HepG2 (cell line): ENCODE measurements around the gene RIC3. TPM values are rescaled to one million over a fixed set of nuclear protein-coding genes. Genes with fewer than 3 reads are reported as not detected.

Source experiments
- ATAC-seq: fragments of 200-7000 bp; cut with Tn5 transposase; 3 replicates; pipeline ENCODE4 v1.9.1; 2020; ENCODE audit warnings: mild to moderate bottlenecking, moderate library complexity
- BruUV-seq: library from RNA; stranded (reverse); fragments of 400-500 nt; replicated peaks from 2 replicates; lab custom pipeline; 2021; lab: Mats Ljungman, UMichigan
- CTCF ChIA-PET: fragments of 300-600 bp; formaldehyde crosslinking; extraction: SDS; loops from one replicate; lab custom pipeline; 2021; ENCODE audit warnings: low total read pairs, inconsistent platforms, low intra/inter-chr PET ratio; lab: Yijun Ruan, JAX
- POLR2A ChIA-PET: fragments of 350-600 bp; sonication (Branson Sonifier 250); formaldehyde crosslinking; loops from one replicate; lab custom pipeline; 2020; ENCODE audit warnings: antibody characterized with exemption, inconsistent platforms; lab: Yijun Ruan, JAX
- DNase-seq: peaks from one replicate; pipeline ENCODE4 v3.0.0-alpha.2; 2015; ENCODE audit warnings: low spot score
- FAIRE-seq: peaks from 3 replicates; lab custom pipeline; 2011; peaks lifted over from hg19 to GRCh38; lab: Jason Lieb, UNC
- H2AFZ ChIP-seq: one replicate; pipeline ENCODE4 v1.6.1; 2011; ENCODE audit warnings: low read length, inconsistent platforms
- H3K27ac ChIP-seq: fragments of 300-600 bp; 3 replicates; pipeline ENCODE4 v1.8.0; 2011; ENCODE audit warnings: mixed run types, mild to moderate bottlenecking, mixed read lengths, low read length, inconsistent platforms; ENCODE audit not compliant: insufficient read depth; ENCODE audit errors: extremely low read length
- H3K27me3 ChIP-seq, 2 experiments: fragments of 200-600 bp in 1 of 2; 2 replicates in 1 of 2; 3 replicates in 1 of 2; pipeline versions ENCODE4 v1.6.0 to v1.8.0; 2011; ENCODE audit warnings: low read length in 2 of 2, mild to moderate bottlenecking in 2 of 2, moderate library complexity in 2 of 2, inconsistent platforms in 1 of 2; ENCODE audit not compliant: insufficient read depth in 2 of 2, control insufficient read depth in 1 of 2
- H3K36me3 ChIP-seq, 2 experiments: fragments of 200-600 bp in 1 of 2; replicated peaks in 1 of 2; 2 replicates in 1 of 2; 3 replicates in 1 of 2; pipeline versions ENCODE4 v1.5.1 to v1.8.0; 2011; ENCODE audit warnings: low read length in 2 of 2, inconsistent platforms in 1 of 2; ENCODE audit not compliant: insufficient read depth in 2 of 2, control insufficient read depth in 1 of 2
- H3K4me1 ChIP-seq: 2 replicates; pipeline ENCODE4 v1.5.1; 2012; ENCODE audit warnings: low read length, inconsistent platforms; ENCODE audit not compliant: insufficient read depth
- H3K4me2 ChIP-seq: 2 replicates; pipeline ENCODE4 v1.6.0; 2011; ENCODE audit warnings: low read depth, low read length, inconsistent platforms
- H3K4me3 ChIP-seq, 3 experiments: fragments of 200-600 bp in 1 of 3; sonication (generic), shearing (Covaris generic) in 1 of 3; replicated peaks in 1 of 3; 2 replicates each; pipeline ENCODE4 v1.5.1; 2011 to 2016; ENCODE audit warnings: low read length in 3 of 3, inconsistent platforms in 2 of 3, low read depth in 2 of 3, mild to moderate bottlenecking in 2 of 3, control low read depth in 1 of 3, mixed read lengths in 1 of 3; ENCODE audit not compliant: insufficient read depth in 1 of 3
- H3K79me2 ChIP-seq: one replicate; pipeline ENCODE4 v1.6.1; 2011; ENCODE audit warnings: low read length, inconsistent platforms; ENCODE audit not compliant: insufficient read depth
- H3K9ac ChIP-seq: 2 replicates; pipeline ENCODE4 v1.6.0; 2011; ENCODE audit warnings: mild to moderate bottlenecking, low read depth, low read length, inconsistent platforms; ENCODE audit not compliant: insufficient read depth
- H3K9me3 ChIP-seq: 2 replicates; pipeline ENCODE4 v1.5.1; 2012; ENCODE audit warnings: mild to moderate bottlenecking, low read length
- H4K20me1 ChIP-seq: 2 replicates; pipeline ENCODE4 v1.6.0; 2011; ENCODE audit warnings: inconsistent platforms, mild to moderate bottlenecking, low read length, moderate library complexity; ENCODE audit not compliant: insufficient read depth
- ASH2L ChIP-seq: fragments of 300-600, 200-600 bp; sonication (generic); IDR thresholded peaks from 2 replicates; pipeline ENCODE4 v1.7.0; 2017; ENCODE audit warnings: low read depth, mild to moderate bottlenecking, moderate library complexity, mixed read lengths, low read length; ENCODE audit not compliant: insufficient read length
- IKZF1 ChIP-seq: fragments of 450-650 bp; IDR thresholded peaks from 2 replicates; pipeline ENCODE4 v1.7.1; 2016
- IRX3 ChIP-seq: sonication (generic); formaldehyde crosslinking; IDR thresholded peaks from 2 replicates; pipeline ENCODE4 v1.8.1; 2023; ENCODE audit warnings: mild to moderate bottlenecking, low read depth, missing genetic modification reagents, borderline replicate concordance
- MIER3 ChIP-seq: IDR thresholded peaks from 2 replicates; pipeline ENCODE4 v1.6.1; 2016; ENCODE audit warnings: missing compliant biosample characterization, borderline replicate concordance
- PRPF4 ChIP-seq: fragments of 200-400 bp; formaldehyde crosslinking; IDR thresholded peaks from 2 replicates; pipeline ENCODE4 v1.6.1; 2016; ENCODE audit warnings: low read length, low read depth; ENCODE audit not compliant: poor library complexity, severe bottlenecking
- ZNF180 ChIP-seq: sonication (generic); formaldehyde crosslinking; IDR thresholded peaks from 2 replicates; pipeline ENCODE4 v1.4.0; 2020; ENCODE audit warnings: low read depth, missing genetic modification reagents, borderline replicate concordance
- ZNF33A ChIP-seq: sonication (generic); formaldehyde crosslinking; IDR thresholded peaks from 2 replicates; pipeline ENCODE4 v1.5.1; 2020; ENCODE audit warnings: missing genetic modification reagents, mild to moderate bottlenecking, moderate library complexity, borderline replicate concordance
- ZNF350 ChIP-seq: sonication (generic); formaldehyde crosslinking; IDR thresholded peaks from 2 replicates; pipeline ENCODE4 v1.4.0; 2020; ENCODE audit warnings: mild to moderate bottlenecking, low read depth, missing genetic modification reagents, borderline replicate concordance
- ZNF747 ChIP-seq: sonication (generic); formaldehyde crosslinking; IDR thresholded peaks from 2 replicates; pipeline ENCODE4 v1.8.1; 2023; ENCODE audit warnings: missing genetic modification reagents, mild to moderate bottlenecking, borderline replicate concordance
- WGBS: methylation state at CpG from one replicate; pipeline ENCODE4 v1.1.6; 2017; ENCODE audit warnings: low lambda C conversion rate; 5-methylcytosine and 5-hydroxymethylcytosine counted together
- in situ Hi-C: cut with HindIII; loops from 2 replicates; pipeline ENCODE4 v1.10.0; 2017; ENCODE audit warnings: low pct_unique_long_range_greater_than_20kb; ENCODE audit not compliant: extremely low pct_ligation_motif_present
- intact Hi-C: fragments of 100-400 bp; cut with micrococcal nuclease; formaldehyde crosslinking; loops from one replicate; pipeline ENCODE4 v1.10.0; 2022; ENCODE audit not compliant: unreplicated experiment
- polyA plus RNA-seq, 8 experiments: library from polyadenylated mRNA; depleted of rRNA in 3 of 8; stranded (reverse) in 7 of 8; unstranded in 1 of 8; fragments of >200 nt; fragmentation: Illumina TruSeq in 4 of 8; extraction: Trizol in 4 of 8; gene quantifications; 2 replicates each; pipeline versions ENCODE4 v1.2.1 to v1.2.3, GENCODE V29; 2011 to 2016; ENCODE audit warnings: low read depth in 4 of 8, missing spikeins in 1 of 8, mixed read lengths in 1 of 8; ENCODE audit not compliant: insufficient read depth in 1 of 8
- total RNA-seq, 5 experiments: library from RNA; depleted of rRNA; stranded (reverse); fragments of >200 nt; fragmentation: Illumina TruSeq; extraction: Trizol; gene quantifications; 2 replicates each; pipeline ENCODE4 v1.2.3, GENCODE V29; 2016; ENCODE audit warnings: low read depth in 1 of 5
- TF ChIP-seq, protein P1 (sequence below): IDR thresholded peaks from 2 replicates; pipeline ENCODE4 v1.6.1; 2016; ENCODE audit warnings: low read depth, missing genetic modification reagents, missing compliant biosample characterization
- TF ChIP-seq, protein P2 (sequence below): IDR thresholded peaks from 2 replicates; pipeline ENCODE4 v1.6.1; 2016; ENCODE audit warnings: missing biosample characterization, missing genetic modification reagents, low read depth

RIC3 gene
- total and polyA plus RNA-seq, 2 of the 13 experiments (the other 11 are each of a cell fraction or from before 2014, with no cell fraction given) = not detected

DNA sequence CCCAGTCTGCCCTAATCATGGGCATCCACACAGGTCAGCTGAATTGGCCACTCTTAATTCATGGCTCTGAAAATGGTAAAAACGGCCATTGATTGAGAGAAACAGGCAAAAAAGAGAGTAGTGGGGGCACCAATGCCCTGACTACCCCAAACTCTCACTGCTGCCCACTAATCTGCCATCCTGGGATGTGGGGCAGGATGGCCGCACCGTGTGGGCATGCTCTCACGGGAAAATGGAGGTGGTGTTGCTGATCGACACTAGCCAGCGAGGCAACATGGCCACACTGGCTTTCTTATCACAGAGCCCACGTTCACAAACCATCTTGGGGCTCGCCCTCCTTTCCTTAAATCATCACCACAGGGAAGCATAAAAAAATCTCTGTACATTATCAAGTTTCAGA, 99.1 kb downstream of the RIC3 start:
- FAIRE-seq (no peak), ATAC-seq (no peak), DNase-seq (no peak)
- POLR2A ChIA-PET = no interaction called here
- Histone ChIP-seq H3K79me2 (no peaks in the 10 kb centered on the region), H3K27ac (no peak overlapping the region), H3K27me3 (peaks cover 0 to 36% of the 10 kb centered on the region in 2 experiments; a peak in 4 of 5 replicates), H2AFZ (no peak overlapping the region), H3K9ac (no peak overlapping the region), H3K9me3 (no peaks in the 10 kb centered on the region), H3K4me3 (no peak overlapping the region), H3K4me2 (no peak overlapping the region), H4K20me1 (no peaks in the 10 kb centered on the region), H3K36me3 (no peaks in the 10 kb centered on the region), H3K4me1 (peaks cover 14% of the 10 kb centered on the region)
- CTCF ChIA-PET = interaction anchor here (2.1 kb wide), 1 partner anchor 37 kb away, joined by 12 read pairs; no protein-coding TSS in a partner anchor
- 56% methylated on average over 8 of the region's 8 CpGs for WGBS
- in situ Hi-C loops = no loop called here
- intact Hi-C loops = loop anchor here (1.0 kb wide), 2 partner anchors 36 to 63 kb away; no protein-coding TSS in a partner anchor
- no TSS peak for BruUV-seq
- TF ChIP-seq MIER3 (no peak), IKZF1 (no peak), ZNF747 (CRISPR knock-in tag) (no peak), IRX3 (CRISPR knock-in tag) (no peak), ZNF33A (CRISPR knock-in tag) (no peak), ZNF180 (CRISPR knock-in tag) (no peak), PRPF4 (no peak), ZNF350 (CRISPR knock-in tag) (no peak), ASH2L (no peak)
- TF ChIP-seq, protein P1, sequence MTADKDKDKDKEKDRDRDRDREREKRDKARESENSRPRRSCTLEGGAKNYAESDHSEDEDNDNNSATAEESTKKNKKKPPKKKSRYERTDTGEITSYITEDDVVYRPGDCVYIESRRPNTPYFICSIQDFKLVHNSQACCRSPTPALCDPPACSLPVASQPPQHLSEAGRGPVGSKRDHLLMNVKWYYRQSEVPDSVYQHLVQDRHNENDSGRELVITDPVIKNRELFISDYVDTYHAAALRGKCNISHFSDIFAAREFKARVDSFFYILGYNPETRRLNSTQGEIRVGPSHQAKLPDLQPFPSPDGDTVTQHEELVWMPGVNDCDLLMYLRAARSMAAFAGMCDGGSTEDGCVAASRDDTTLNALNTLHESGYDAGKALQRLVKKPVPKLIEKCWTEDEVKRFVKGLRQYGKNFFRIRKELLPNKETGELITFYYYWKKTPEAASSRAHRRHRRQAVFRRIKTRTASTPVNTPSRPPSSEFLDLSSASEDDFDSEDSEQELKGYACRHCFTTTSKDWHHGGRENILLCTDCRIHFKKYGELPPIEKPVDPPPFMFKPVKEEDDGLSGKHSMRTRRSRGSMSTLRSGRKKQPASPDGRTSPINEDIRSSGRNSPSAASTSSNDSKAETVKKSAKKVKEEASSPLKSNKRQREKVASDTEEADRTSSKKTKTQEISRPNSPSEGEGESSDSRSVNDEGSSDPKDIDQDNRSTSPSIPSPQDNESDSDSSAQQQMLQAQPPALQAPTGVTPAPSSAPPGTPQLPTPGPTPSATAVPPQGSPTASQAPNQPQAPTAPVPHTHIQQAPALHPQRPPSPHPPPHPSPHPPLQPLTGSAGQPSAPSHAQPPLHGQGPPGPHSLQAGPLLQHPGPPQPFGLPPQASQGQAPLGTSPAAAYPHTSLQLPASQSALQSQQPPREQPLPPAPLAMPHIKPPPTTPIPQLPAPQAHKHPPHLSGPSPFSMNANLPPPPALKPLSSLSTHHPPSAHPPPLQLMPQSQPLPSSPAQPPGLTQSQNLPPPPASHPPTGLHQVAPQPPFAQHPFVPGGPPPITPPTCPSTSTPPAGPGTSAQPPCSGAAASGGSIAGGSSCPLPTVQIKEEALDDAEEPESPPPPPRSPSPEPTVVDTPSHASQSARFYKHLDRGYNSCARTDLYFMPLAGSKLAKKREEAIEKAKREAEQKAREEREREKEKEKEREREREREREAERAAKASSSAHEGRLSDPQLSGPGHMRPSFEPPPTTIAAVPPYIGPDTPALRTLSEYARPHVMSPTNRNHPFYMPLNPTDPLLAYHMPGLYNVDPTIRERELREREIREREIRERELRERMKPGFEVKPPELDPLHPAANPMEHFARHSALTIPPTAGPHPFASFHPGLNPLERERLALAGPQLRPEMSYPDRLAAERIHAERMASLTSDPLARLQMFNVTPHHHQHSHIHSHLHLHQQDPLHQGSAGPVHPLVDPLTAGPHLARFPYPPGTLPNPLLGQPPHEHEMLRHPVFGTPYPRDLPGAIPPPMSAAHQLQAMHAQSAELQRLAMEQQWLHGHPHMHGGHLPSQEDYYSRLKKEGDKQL (CRISPR knock-in tag) = no peak
- TF ChIP-seq, protein P2, sequence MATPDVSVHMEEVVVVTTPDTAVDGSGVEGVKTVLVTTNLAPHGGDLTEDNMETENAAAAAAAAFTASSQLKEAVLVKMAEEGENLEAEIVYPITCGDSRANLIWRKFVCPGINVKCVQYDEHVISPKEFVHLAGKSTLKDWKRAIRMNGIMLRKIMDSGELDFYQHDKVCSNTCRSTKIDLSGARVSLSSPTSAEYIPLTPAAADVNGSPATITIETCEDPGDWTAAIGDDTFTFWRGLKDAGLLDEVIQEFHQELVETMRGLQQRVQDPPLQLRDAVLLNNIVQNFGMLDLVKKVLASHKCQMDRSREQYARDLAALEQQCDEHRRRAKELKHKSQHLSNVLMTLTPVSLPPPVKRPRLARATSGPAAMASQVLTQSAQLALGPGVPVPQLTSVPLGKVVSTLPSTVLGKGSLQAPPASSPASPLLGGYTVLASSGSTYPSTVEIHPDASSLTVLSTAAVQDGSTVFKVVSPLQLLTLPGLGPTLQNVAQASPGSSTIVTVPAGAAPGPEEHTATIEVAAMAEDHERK = no peak
